Smooth muscle cell (in vitro differentiated cells): ENCODE data around the gene RASSF10. TPM values are rescaled to one million over a fixed set of nuclear protein-coding genes. Genes with fewer than 3 reads are reported as not detected.
A peak's percentile ranks its signal among the peaks of the same experiment; 100 is the strongest.

ENCODE experiments used
- DNase-seq: peaks from one replicate; lab custom pipeline; 2025; ENCODE audit not compliant: unreplicated experiment; lab: John Stamatoyannopoulos, UW
- H2AFZ ChIP-seq: fragments of 200-600 bp; sonication (generic); 2 replicates; pipeline ENCODE4 v1.6.0; 2016; ENCODE audit warnings: antibody characterized with exemption, low read depth, mild to moderate bottlenecking
- H3F3A ChIP-seq: fragments of 200-600 bp; sonication (generic); 2 replicates; pipeline ENCODE4 v1.6.0; 2017; ENCODE audit warnings: antibody characterized with exemption, low read depth
- H3K27ac ChIP-seq: fragments of 200-600 bp; sonication (generic); 2 replicates; pipeline ENCODE4 v1.5.1; 2016; ENCODE audit warnings: low read depth, mild to moderate bottlenecking
- H3K27me3 ChIP-seq: fragments of 200-600 bp; sonication (generic); 2 replicates; pipeline ENCODE4 v1.6.1; 2016; ENCODE audit warnings: low read depth, mild to moderate bottlenecking
- H3K36me3 ChIP-seq: fragments of 200-600 bp; sonication (generic); 2 replicates; pipeline ENCODE4 v1.5.1; 2016; ENCODE audit warnings: low read depth
- H3K4me1 ChIP-seq: fragments of 200-600 bp; sonication (generic); 2 replicates; pipeline ENCODE4 v1.5.1; 2016; ENCODE audit warnings: low read depth
- H3K4me2 ChIP-seq: fragments of 200-600 bp; sonication (generic); 2 replicates; pipeline ENCODE4 v1.6.0; 2016; ENCODE audit warnings: mild to moderate bottlenecking
- H3K4me3 ChIP-seq: fragments of 200-600 bp; sonication (generic); 2 replicates; pipeline ENCODE4 v1.5.1; 2016; ENCODE audit warnings: mild to moderate bottlenecking
- H3K79me2 ChIP-seq: fragments of 200-600 bp; sonication (generic); 2 replicates; pipeline ENCODE4 v1.6.0; 2016; ENCODE audit warnings: low read depth, mild to moderate bottlenecking
- H3K9ac ChIP-seq: fragments of 200-600 bp; sonication (generic); 2 replicates; pipeline ENCODE4 v1.6.0; 2016; ENCODE audit warnings: low read depth
- H3K9me3 ChIP-seq: fragments of 200-600 bp; sonication (generic); replicated peaks from 2 replicates; pipeline ENCODE4 v1.5.1; 2016; ENCODE audit warnings: low read depth
- H4K20me1 ChIP-seq: fragments of 200-600 bp; sonication (generic); 2 replicates; pipeline ENCODE4 v1.6.0; 2016; ENCODE audit warnings: low read depth
- WGBS: methylation state at CpG from one replicate; pipeline ENCODE4 v1.1.7; 2016; ENCODE audit warnings: low lambda C conversion rate; 5-methylcytosine and 5-hydroxymethylcytosine counted together
- polyA plus RNA-seq: library from polyadenylated mRNA; unstranded; fragments of >200 nt; fragmentation: Nextera tagmentation; extraction: Ambion mirVana; gene quantifications from 2 replicates; pipeline ENCODE4 v1.2.1, GENCODE V29; 2016
- total RNA-seq: library from RNA; depleted of rRNA; stranded (reverse); fragments of >200 nt; gene quantifications from 2 replicates; pipeline ENCODE4 v1.2.3, GENCODE V29; 2014
- TF ChIP-seq, protein P1 (sequence below): fragments of 200-600 bp; sonication (generic); IDR thresholded peaks from 2 replicates; pipeline ENCODE4 v1.5.1; 2017; ENCODE audit warnings: borderline replicate concordance, mild to moderate bottlenecking, antibody characterized with exemption; ENCODE audit not compliant: insufficient read depth, poor library complexity, severe bottlenecking

The RASSF10 gene
- total and polyA plus RNA-seq, 2 experiments from 2014 or later: 2.2 TPM; not detected in 1

GRCh38 chr11:12963051-12963450, 46.1 kb upstream of the RASSF10 start:
- Histone ChIP-seq H3K4me3 (no peak overlapping the region), H3K36me3 (no peaks in the 10 kb centered on the region), H2AFZ (no peak overlapping the region), H3K27ac (no peak overlapping the region), H3K9ac (no peak overlapping the region), H4K20me1 (no peaks in the 10 kb centered on the region), H3K79me2 (no peaks in the 10 kb centered on the region), H3K9me3 (no peaks in the 10 kb centered on the region), H3K27me3 (no peaks in the 10 kb centered on the region), H3F3A (no peaks in the 10 kb centered on the region), H3K4me1 (no peaks in the 10 kb centered on the region), H3K4me2 (no peak overlapping the region)
- TF ChIP-seq, protein P1, sequence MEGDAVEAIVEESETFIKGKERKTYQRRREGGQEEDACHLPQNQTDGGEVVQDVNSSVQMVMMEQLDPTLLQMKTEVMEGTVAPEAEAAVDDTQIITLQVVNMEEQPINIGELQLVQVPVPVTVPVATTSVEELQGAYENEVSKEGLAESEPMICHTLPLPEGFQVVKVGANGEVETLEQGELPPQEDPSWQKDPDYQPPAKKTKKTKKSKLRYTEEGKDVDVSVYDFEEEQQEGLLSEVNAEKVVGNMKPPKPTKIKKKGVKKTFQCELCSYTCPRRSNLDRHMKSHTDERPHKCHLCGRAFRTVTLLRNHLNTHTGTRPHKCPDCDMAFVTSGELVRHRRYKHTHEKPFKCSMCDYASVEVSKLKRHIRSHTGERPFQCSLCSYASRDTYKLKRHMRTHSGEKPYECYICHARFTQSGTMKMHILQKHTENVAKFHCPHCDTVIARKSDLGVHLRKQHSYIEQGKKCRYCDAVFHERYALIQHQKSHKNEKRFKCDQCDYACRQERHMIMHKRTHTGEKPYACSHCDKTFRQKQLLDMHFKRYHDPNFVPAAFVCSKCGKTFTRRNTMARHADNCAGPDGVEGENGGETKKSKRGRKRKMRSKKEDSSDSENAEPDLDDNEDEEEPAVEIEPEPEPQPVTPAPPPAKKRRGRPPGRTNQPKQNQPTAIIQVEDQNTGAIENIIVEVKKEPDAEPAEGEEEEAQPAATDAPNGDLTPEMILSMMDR: no peak
- 61% methylated on average over 5 of the region's 5 CpGs for WGBS
- DNase-seq: no peak

DNA sequence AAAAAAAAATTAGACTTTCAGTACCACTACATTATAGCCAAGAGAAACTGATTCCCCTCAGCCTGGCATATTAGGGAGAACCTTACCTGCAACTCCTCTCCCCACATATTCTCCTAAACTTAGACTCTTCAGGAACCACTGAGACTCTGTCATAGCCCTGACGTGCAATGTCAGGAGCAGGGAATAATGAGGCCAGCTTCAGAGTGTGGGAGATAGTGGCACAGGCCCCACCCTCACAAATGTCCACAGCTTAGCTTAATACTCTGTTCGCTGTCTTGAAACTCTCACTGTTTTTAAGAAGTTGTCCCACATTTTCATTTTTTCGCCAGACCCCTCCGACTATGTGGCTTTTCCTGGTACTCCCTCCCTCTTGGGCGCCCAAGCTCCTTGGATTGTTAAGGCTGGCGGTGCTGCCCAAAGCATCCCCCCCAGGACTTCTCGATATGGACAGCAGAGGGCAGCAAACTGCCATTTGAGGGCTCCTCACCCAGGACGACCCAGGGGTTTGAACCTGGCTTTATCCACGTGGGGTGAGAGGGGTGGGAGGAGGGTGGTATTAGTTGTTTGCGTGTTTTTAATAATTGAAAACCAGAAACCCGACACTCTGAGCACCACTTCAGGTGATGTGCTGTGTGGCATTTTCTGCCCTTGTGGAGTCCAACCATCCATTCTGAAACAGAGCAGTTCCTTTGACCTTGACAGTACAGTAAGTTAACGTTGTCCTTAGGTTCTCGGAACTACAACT, 45.2 kb upstream of the RASSF10 start:
- no peaks in the 10 kb centered on the region for H3F3A ChIP-seq
- peak; percentile 18 for DNase-seq
- peak overlapping the region; percentile 45 for H3K4me2 ChIP-seq
- no peak overlapping the region for H3K4me3 ChIP-seq
- no peaks in the 10 kb centered on the region for H3K27me3 ChIP-seq
- no peaks in the 10 kb centered on the region for H4K20me1 ChIP-seq
- no peaks in the 10 kb centered on the region for H3K4me1 ChIP-seq
- H3K36me3 ChIP-seq: no peaks in the 10 kb centered on the region
- no peaks in the 10 kb centered on the region for H3K79me2 ChIP-seq
- TF ChIP-seq, protein P1: peak; percentile 96
- WGBS: 25% methylated on average over 13 of the region's 13 CpGs
- H3K27ac ChIP-seq: no peak overlapping the region
- no peaks in the 10 kb centered on the region for H3K9me3 ChIP-seq
- H2AFZ ChIP-seq: no peak overlapping the region
- H3K9ac ChIP-seq: no peak overlapping the region

DNA sequence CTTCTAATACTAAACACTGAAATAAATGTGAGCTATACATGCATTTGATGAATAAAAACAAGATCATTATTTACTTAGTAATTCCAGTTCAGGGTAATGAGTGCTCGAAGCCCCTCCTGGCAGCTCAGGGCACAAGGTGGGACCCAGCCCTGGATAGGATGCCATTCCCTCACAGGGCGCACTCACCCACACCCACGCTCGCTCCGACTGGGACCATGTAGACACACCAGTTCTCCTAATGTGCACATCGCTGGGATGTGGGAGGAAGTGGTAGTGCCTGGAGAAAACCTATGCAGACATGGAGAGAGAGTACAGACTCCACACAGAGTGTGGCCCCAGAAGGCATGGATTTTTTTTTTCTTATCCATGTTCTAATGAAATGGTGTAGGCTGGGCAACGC, 44.5 kb upstream of the RASSF10 start:
- TF ChIP-seq, protein P1: no peak
- H3K4me1 ChIP-seq: no peaks in the 10 kb centered on the region

DNA sequence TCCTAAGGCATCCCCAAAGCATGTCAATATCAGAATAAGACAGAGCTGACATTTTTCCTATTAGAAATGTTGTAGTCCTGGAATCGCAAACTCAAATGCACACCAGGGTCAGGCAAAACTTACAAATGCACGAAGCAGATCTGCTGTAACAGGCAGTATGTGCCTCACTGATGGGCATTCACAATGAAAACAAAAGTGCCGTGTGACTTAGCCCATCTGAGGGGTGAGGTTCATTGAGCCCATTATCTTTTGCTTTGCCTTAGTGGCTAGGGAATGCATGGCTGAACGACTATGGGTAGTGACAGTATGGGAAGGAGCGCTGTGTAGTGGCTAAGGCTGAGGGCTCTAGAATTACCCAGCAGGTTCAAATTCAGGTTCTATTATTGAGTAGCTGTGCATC, 43.1 kb upstream of the RASSF10 start:
- Histone ChIP-seq H3K36me3 (no peaks in the 10 kb centered on the region), H3K4me1 (no peaks in the 10 kb centered on the region), H2AFZ (no peak overlapping the region), H3K27me3 (no peaks in the 10 kb centered on the region), H3K27ac (no peak overlapping the region), H3K79me2 (no peaks in the 10 kb centered on the region), H3K9me3 (no peaks in the 10 kb centered on the region), H3K4me3 (no peak overlapping the region), H3F3A (no peaks in the 10 kb centered on the region), H3K9ac (no peak overlapping the region), H4K20me1 (no peaks in the 10 kb centered on the region), H3K4me2 (no peak overlapping the region)
- TF ChIP-seq, protein P1: no peak
- WGBS: 87% methylated on average over 5 of the region's 5 CpGs
- DNase-seq: no peak

More for the DNA sequence above, 44.5 kb upstream of the RASSF10 start:
- Histone ChIP-seq H2AFZ (no peak overlapping the region), H3K79me2 (no peaks in the 10 kb centered on the region), H4K20me1 (no peaks in the 10 kb centered on the region), H3K36me3 (no peaks in the 10 kb centered on the region), H3K4me2 (no peak overlapping the region), H3K9ac (no peak overlapping the region), H3K9me3 (no peaks in the 10 kb centered on the region), H3K27me3 (no peaks in the 10 kb centered on the region), H3F3A (no peaks in the 10 kb centered on the region), H3K27ac (no peak overlapping the region), H3K4me3 (no peak overlapping the region)
- WGBS: 89% methylated on average over 7 of the region's 7 CpGs
- no peak for DNase-seq
